ENCODE results near the gene FARP1. TPM values are rescaled to one million over a fixed set of nuclear protein-coding genes. Genes with fewer than 3 reads are reported as not detected.
A peak's percentile ranks its signal among the peaks of the same experiment; 100 is the strongest.

The FARP1 gene
- total RNA-seq, 1 donor from 2014 or later = 289 TPM

GRCh38 chr13:98217597-98217996 lies 74.7 kb downstream of the FARP1 start:
- Mint-ChIP-seq H3K4me3 (no peak overlapping the region), H3K36me3 (peaks cover 4% of the 10 kb centered on the region), H3K4me1 (peaks cover 86% of the 10 kb centered on the region), H3K27me3 (ENCODE audit: low read depth) (no peaks in the 10 kb centered on the region), H3K9me3 (no peaks in the 10 kb centered on the region), H3K27ac (peak overlapping the region; percentile 96)
- no peak for TF ChIP-seq CTCF (IDR thresholded peaks at IDR 0.05; ENCODE audit: unreplicated experiment)
- DNase-seq (ENCODE audit: low spot score in 2 of 2, unreplicated experiment in 2 of 2) = no peak

- Mint-ChIP-seq H3K4me3 (peak overlapping the region; percentile 27), H3K4me1 (peaks cover 86% of the 10 kb centered on the region)
- TF ChIP-seq CTCF (IDR thresholded peaks at IDR 0.05; ENCODE audit: unreplicated experiment) = no peak
Measured at GRCh38 chr13:98219685-98220084, 76.8 kb downstream of the FARP1 start.

DNA sequence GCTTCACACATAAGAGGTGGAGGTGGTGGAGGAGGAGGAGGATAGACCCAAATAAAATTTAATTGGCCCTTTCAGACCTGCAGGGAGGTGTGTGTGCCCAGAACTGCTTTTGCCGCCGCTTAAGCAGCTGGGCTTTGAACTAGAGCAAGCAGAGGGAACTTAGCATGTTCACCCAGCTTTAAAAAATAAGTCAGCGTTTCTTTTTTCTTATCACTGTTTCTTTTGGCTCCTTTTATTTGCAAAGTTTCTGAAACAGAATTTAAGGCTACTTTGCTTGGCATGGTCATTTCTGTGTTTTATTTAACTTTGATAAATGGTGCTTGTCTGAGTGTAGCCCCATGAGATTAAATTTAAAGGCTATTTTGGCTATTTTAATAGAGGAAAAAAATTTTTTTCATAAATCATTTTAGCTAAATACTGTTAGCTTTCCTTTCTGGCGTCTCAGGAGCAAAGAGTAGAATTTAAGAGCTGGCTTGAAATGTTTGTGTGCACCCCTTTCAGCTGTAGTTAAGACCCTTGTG lies 77.4 kb downstream of the FARP1 start:
- Mint-ChIP-seq H3K4me1 (peaks cover 86% of the 10 kb centered on the region), H3K4me3 (peak overlapping the region; percentile 27), H3K27me3 (ENCODE audit: low read depth) (no peaks in the 10 kb centered on the region), H3K36me3 (peaks cover 4% of the 10 kb centered on the region), H3K9me3 (no peaks in the 10 kb centered on the region), H3K27ac (peak overlapping the region; percentile 80)
- no peak for TF ChIP-seq CTCF (IDR thresholded peaks at IDR 0.05; ENCODE audit: unreplicated experiment)
- no peak for DNase-seq (ENCODE audit: low spot score in 2 of 2, unreplicated experiment in 2 of 2)

More at GRCh38 chr13:98219685-98220084, 76.8 kb downstream of the FARP1 start:
- Mint-ChIP-seq H3K27me3 (ENCODE audit: low read depth) (no peaks in the 10 kb centered on the region), H3K27ac (peak overlapping the region; percentile 80), H3K36me3 (peaks cover 4% of the 10 kb centered on the region), H3K9me3 (no peaks in the 10 kb centered on the region)
- DNase-seq (ENCODE audit: low spot score in 2 of 2, unreplicated experiment in 2 of 2) = no peak

- no peak overlapping the region for H3K4me3 Mint-ChIP-seq
- peaks cover under 1% of the 10 kb centered on the region for H3K9me3 Mint-ChIP-seq
- no peak for DNase-seq (ENCODE audit: low spot score in 2 of 2, unreplicated experiment in 2 of 2)
Measured at GRCh38 chr13:98221234-98221633, 78.3 kb downstream of the FARP1 start.

DNA sequence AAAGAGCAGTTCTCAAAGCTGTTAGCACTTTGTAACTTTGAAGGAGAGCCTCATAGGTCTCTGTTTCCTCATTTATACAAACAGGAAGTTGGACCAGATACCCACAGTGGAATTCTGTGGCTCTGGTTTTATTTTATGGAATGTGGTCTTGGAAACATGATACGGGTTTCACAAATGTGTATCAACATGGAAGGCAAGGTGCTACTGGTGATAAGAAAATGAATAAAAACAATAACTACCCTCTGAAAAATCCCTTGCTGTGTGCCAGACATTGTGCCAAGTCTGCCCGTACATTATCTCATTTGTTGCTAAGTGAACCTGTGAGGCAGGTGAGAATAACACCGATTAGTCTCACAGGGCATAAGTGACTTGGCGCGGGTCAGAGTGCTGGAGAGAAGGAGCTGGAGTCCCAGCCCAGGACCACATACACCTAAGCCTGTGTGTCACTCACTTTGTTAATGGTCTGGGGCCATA lies 79.2 kb downstream of the FARP1 start:
- H3K27me3 Mint-ChIP-seq (ENCODE audit: low read depth) = no peaks in the 10 kb centered on the region
- peaks cover 13% of the 10 kb centered on the region for H3K36me3 Mint-ChIP-seq
- DNase-seq (ENCODE audit: low spot score in 2 of 2, unreplicated experiment in 2 of 2) = no peak
- TF ChIP-seq CTCF (IDR thresholded peaks at IDR 0.05; ENCODE audit: unreplicated experiment) = no peak
- peak overlapping the region; percentile 80 for H3K27ac Mint-ChIP-seq
- H3K4me1 Mint-ChIP-seq = peaks cover 83% of the 10 kb centered on the region
- H3K9me3 Mint-ChIP-seq = peaks cover 5% of the 10 kb centered on the region
- H3K4me3 Mint-ChIP-seq = no peak overlapping the region

More at GRCh38 chr13:98221234-98221633, 78.3 kb downstream of the FARP1 start:
- Mint-ChIP-seq H3K4me1 (peaks cover 83% of the 10 kb centered on the region), H3K27me3 (ENCODE audit: low read depth) (no peaks in the 10 kb centered on the region), H3K36me3 (peaks cover 6% of the 10 kb centered on the region), H3K27ac (peak overlapping the region; percentile 80)
- no peak for TF ChIP-seq CTCF (IDR thresholded peaks at IDR 0.05; ENCODE audit: unreplicated experiment)

Measured in mesothelial cell of epicardium (in vitro differentiated cells).